HG03558 (cell line): ENCODE data around the gene MRPL36.
"Not testable (repeated sequence)": the region's sequence is repeated elsewhere in the genome, so short reads cannot be mapped to it uniquely, and the experiment has no call there.

Source experiments
- ATAC-seq: cut with Tn5 transposase; IDR thresholded peaks from one replicate; pipeline ENCODE4 v1.9.1; 2021; ENCODE audit warnings: moderate number of reproducible peaks; ENCODE audit not compliant: unreplicated experiment; ENCODE audit errors: extremely low read depth

MRPL36 gene

DNA sequence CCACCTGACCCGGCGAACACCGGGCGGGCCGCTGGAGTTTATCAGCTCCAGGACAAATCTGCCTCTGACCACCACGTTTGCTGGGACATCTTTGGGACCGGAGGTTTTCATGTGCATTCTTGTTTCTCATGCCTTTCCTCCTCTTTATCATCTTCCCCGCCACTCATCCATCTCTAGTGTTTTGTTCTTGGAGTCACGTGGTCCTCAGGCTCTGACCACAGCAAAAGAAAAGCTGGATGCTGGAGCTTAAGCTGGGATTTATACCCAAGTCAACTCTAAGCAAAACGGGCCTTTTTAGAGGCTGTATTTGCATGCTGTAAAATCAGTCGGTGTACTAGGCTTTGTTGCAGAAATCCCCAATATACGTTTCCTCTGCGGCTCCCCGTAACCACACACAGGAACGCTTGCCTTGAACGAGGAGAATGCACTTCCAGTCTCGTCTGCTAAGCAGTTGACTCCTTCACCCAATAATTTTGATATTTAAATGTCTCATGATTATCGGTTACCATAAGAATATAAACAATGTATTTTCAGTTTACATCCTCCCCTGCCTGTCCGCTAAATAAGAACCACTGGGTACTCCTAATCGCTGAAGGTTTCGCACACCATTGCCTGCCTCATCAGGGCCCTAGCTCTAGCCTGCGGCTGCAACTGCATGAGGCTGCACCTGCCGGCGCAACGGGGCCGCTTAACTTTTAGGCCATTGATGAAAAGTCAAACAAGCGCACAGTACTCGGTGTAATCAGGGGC, 1.0 kb upstream of the MRPL36 start:
- ATAC-seq: peak; percentile 24

GRCh38 chr5:1799110-1799601, 481 bp downstream of the MRPL36 start:
- ATAC-seq: no peak

- not testable (repeated sequence) for ATAC-seq
These were observed 1.0 kb downstream of the MRPL36 start for GRCh38 chr5:1798589-1798988.

- ATAC-seq: no peak
These were observed 1.8 kb downstream of the MRPL36 start for GRCh38 chr5:1797855-1798254.

DNA sequence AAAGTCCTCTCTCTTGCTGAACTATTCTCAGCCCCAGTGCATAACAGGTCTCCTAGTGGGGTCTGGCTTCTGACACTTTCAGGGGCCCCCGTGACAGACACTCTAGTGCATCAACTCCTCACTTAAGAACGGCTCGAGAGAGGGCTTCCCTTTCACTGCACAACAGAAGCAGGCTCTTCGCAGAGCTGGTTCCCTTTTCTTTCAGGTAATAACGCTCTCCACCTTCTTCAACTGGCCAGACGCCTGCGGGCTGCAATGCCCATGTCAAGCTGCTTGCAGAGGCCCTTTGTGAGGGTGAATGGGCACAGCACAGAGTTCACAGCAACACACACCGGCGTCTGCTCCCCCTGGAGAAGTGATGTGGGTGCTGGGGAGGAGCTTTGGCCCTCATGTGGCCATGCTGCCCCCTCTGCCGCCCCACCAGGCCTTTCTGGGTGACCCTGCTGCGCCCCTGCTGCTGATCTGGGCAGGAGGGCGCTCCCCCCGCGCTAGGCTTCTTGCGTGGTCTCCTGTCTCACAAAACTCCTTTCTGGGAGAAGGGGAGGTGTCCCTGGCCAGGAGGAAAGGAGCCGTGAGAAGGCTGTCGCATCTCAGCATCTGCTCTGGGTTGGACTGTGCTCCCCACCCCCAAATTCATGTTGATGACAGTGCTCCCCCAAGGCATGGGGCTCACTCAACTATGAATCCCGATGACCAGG, 2.4 kb downstream of the MRPL36 start:
- ATAC-seq: no peak

DNA sequence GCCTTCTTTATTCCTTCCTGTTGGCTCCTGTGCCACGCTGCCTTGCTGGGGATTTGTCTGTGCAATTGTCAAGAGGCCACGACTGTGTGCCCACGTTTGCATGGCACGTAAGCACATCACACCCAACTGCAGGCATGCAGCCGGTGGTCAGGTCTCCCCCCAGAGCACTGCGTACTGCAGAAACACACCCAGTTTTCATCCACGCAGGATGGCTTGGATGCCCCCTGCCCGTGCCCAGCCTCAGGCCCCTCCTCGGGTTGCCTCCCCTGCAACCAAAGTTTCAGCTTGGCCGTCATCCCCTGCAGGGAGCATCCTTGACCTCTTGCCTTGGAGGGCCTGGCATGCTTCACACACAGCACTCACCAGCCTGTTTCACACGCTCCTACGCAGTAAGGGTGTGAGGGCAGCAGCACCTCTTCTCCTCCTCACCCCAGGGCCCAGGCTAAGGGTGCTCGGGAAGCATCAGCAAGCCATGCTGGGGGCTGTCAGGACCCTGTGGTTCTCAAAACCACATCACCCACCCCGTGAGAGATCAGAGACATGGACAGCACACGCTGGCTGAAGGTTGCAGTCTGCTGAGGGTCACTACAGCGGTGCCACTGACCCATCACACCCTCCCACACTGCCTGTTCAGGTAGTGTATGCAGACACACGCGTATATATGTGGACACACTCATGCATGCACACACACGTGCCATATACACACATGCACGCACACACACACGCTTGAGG, 3.1 kb downstream of the MRPL36 start:
- no peak for ATAC-seq

- no peak for ATAC-seq
These were observed 3.7 kb downstream of the MRPL36 start for GRCh38 chr5:1795931-1796330.

DNA sequence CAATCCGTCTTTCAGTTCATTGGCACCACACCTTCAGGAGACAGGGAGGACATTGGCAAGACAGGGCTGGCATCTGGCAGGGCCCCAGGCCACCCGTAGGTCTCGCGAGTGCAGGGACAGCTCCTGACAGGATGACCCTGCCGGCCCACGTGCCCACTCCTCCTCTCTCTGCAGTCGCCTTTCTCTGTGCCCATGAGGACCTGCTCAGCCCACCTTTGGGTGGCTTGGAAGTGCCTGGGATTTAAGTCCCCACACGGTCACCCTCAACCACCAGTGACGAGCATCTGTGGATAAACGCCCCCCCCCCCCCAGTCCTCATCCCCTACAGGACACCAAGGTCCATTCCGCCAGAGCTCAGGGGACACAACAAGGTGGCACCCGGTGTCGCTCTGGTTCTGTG, 4.1 kb downstream of the MRPL36 start:
- ATAC-seq: no peak

DNA sequence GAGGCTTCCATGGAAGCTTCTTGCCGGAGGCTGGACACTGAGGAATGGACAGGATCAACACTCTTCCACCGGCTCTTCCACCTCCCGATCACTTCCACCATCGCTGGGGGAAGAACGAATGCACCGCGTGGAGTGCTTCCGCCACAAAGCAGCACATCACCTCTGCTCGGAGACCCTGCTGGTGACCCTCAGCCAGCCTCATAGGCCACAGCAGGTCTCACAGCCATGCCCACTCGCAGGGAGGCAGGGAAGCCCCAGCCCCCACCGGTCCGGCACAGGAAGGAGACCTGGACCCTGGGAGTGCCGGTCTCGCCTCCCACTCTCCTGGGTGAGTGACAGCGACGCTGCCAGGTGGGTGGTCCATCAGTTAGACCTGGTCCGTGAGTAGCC, 4.7 kb downstream of the MRPL36 start:
- no peak for ATAC-seq

DNA sequence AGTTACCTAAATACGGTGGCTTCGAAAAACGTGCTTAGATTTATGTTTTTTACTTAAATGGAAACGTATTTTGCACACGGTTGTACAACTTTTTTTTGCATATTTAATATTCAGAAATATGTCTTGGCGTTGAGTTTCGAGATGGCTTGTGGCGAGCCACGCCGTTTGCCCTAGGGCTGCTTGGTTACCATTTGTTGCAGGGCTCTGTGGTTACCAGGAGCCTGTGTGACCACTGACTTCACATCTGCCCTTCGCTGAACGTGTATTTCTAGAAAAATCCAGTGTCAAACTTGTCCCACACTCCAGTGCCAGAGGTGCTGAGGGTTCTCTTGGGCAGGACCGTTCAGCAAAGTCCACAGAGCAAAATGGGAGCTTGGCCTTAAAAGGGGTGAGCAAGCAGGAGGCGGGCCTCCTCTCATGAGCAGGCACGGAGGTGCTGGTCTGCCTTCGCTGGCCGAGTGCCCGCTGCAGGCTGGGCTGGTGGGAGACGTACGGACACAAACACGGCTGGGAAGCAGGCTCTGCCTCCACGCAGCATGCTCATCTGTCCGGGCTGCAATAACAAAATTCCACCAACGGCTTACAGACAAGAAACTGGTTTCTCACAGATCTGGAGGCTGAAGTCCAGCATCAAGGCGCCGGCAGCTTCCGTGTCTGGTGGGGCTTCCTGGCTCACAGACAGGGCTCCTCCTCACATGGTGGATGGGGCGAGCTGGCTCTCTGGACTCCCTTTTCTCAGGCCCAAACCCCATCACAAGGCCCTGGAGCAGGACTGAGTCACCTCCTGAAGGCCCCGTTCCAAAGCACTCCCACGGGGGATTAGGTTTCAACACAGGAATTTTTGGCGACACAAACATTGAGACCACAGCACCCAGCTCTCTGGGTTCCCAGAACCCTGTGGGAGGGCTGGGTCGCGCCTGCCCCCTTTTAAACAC, 5.4 kb downstream of the MRPL36 start:
- no peak for ATAC-seq

GRCh38 chr5:1793301-1793740, 6.3 kb downstream of the MRPL36 start:
- no peak for ATAC-seq

DNA sequence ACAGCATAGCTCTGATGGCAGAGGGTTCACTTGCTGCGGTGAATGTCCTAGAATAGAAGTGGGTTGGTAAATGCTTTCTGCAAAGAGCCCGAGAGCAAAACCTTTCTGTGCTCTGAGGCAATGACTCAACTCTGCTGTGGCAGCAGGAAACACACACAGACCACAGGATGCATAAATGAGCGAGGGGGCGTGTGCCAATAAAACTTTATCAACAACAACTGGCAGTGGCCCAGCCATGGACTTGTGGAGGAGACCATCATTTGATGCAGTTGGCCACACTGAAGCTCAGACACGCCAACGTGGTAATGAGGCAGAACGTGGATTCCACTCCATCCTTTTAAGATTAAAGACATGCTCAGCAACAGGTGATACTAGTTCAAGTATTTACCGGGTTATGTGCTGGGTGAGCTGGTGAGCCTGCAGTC, 6.8 kb downstream of the MRPL36 start:
- peak; percentile 96 for ATAC-seq

DNA sequence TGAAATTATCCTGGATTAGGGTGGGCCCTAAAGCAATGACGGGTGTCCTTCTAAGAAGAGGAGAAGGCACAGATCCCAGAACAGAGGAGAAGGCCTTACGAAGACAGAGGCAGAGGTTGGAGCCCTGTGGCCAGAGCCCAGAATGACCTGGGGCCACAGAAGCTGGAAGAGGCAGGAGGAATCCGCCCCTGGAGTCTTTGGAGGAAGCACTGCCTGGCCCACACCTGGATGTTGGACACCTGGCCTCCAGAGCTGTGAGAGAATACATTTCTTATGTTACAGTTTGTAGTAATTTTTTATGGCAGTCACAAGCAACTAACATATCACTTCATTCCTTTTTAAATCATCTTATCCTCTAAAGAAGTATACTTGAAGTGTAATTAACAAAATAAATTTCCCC, 8.5 kb downstream of the MRPL36 start:
- no peak for ATAC-seq

GRCh38 chr5:1789834-1790471, 9.7 kb downstream of the MRPL36 start:
- no peak for ATAC-seq

DNA sequence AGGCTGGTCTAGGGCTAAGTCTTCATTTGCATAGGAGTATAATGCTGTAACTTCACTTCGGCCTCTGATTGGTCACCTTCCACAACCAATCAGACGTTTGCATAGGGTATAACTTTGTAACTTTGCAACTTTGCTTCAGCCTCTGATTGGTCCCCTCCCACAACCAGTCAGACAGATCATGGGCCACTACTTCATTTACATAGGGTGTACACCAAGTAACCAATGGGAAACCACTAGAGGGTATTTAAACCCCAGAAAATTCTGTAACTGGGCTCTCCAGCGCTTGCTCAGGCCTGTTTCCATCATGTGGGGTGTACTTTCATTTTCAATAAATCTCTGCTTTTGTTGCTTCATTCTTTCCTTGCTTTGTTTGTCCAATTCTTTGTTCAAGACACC, 10.2 kb downstream of the MRPL36 start:
- not testable (repeated sequence) for ATAC-seq

DNA sequence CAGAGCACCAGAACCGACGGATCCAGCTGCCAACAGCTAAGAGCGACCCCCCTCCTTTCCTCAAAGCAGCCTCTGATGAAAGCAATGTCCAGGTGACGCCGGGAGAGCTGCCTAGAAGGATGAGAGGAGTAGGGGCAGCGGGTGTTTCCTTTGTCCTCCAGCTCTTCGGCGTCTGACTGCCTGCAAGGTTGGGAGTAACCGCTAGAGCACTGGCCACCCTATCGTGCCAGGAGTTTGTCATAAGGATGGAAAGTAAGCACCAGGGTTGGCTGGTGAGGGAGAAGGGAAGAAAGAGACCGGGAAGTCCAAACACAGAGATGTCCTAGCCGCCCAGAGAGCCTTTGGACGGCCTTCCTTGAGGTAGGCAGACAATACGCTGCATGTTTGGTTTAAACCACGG, 10.8 kb downstream of the MRPL36 start:
- ATAC-seq: no peak

DNA sequence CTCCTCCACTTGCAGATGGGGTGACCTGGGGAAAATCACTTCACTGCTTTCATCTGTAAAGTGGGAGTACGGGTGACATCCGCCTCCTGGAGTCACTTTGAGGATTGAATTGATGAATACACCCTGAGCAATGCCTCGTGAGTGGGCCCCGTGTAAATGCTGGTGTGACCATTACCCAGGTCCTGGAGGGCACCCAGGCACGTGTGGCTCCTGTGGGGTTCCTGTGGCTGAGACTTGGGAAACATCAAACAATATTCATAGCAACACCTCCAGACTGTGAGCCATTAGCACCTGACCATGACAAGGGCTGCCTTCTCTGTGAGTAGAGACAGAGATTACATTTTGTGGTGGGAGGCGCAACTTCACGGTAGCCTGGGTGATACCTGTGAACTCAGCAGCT, 11.4 kb downstream of the MRPL36 start:
- no peak for ATAC-seq

DNA sequence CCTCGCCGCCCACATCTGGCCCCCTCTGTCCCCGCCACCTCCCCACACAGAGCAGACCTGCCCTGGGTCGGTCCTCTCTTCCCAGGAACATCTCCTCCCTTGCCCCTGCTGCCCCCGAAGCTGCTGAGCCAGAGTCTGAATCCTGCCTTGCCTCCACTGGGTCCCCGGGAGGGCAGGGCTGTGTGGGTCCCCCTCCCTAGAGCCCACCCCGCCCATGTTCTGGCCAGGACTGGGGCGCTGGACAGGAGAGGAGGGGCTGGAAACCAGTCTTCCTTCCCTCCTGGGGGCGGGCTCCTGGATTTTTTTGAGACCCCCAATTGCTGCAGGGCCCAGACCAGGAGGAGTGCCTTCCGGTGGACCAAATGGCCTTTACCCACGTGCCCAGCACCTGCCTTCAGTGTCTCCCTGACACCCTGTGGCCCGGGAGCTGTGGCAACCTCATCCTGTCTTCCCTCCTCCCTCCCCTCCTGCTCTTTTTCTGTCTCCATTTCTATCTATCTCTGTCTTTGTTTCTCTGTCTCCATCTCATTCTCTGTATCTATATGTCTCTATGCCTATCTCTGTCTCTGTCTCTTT, 12.1 kb downstream of the MRPL36 start:
- ATAC-seq: no peak
